Osteocyte (in vitro differentiated cells): Measurements from ENCODE around the gene ATP13A2. TPM values are rescaled to one million over a fixed set of nuclear protein-coding genes. Genes with fewer than 3 reads are reported as not detected.

Experiments used
- total RNA-seq: library from RNA; stranded (reverse); gene quantifications from 2 replicates; pipeline ENCODE4 v1.2.1, GENCODE V29; 2021

Gene ATP13A2
- total RNA-seq, 1 donor from 2014 or later = 69.6 TPM

Other genes with a start within 250 kb of the ATP13A2 start
- 2,650 and 2,859 TPM in 2 replicates for gene RNU1-2, start 115.9 kb downstream of the ATP13A2 start, total RNA-seq
- gene CROCC, start 90.0 kb downstream of the ATP13A2 start, total RNA-seq = 31.4 and 34.5 TPM in 2 replicates
- gene MFAP2, start 31.3 kb downstream of the ATP13A2 start, total RNA-seq = 169 and 172 TPM in 2 replicates
- 56.5 and 69.0 TPM in 2 replicates for gene SDHB, start 42.1 kb upstream of the ATP13A2 start, total RNA-seq
- gene PADI2, start 107.5 kb upstream of the ATP13A2 start, total RNA-seq = 111 TPM in 2 replicates
- 1.2 and 1.7 TPM in 2 replicates for gene PADI1, start 193.2 kb upstream of the ATP13A2 start, total RNA-seq
- 0.39 and 0.73 TPM in 2 replicates for gene PADI3, start 237.2 kb upstream of the ATP13A2 start, total RNA-seq